HCT116 (cell line): Measurements from ENCODE around the gene CTU1. TPM values are rescaled to one million over a fixed set of nuclear protein-coding genes. Genes with fewer than 3 reads are reported as not detected.

Experiments used
- ATAC-seq: fragments of 200-7000 bp; cut with Tn5 transposase; 2 replicates; pipeline ENCODE4 v1.9.1; 2020; ENCODE audit warnings: mild to moderate bottlenecking, moderate library complexity
- BruUV-seq: library from RNA; stranded (reverse); fragments of 400-500 nt; replicated peaks from 2 replicates; lab custom pipeline; 2021; lab: Mats Ljungman, UMichigan
- CTCF ChIA-PET: fragments of 300-600 bp; sonication (Branson Sonifier 250); formaldehyde crosslinking; loops from one replicate; lab custom pipeline; 2021; ENCODE audit warnings: antibody characterized with exemption; lab: Charles Lee
- POLR2A ChIA-PET: fragments of 300-600, 350-600 bp; sonication (Branson Sonifier 250); formaldehyde crosslinking; loops from one replicate; lab custom pipeline; 2021; ENCODE audit warnings: antibody characterized with exemption; lab: Charles Lee
- RAD21 ChIA-PET, 2 experiments: fragments of 300-600 bp; sonication (Branson Sonifier 250); formaldehyde crosslinking; loops; one replicate each; lab custom pipeline; 2023; ENCODE audit warnings: low total read pairs in 2 of 2; ENCODE audit not compliant: uncharacterized antibody in 2 of 2, unreplicated experiment in 2 of 2, low non-redundant PET in 1 of 2; lab: Charles Lee
- DNase-seq: peaks from one replicate; pipeline ENCODE4 v3.0.0-alpha.2; 2010; ENCODE audit warnings: low read depth, low spot score
- H2AFZ ChIP-seq: fragments of 200-600 bp; shearing (Covaris generic), sonication (generic); 2 replicates; pipeline ENCODE4 v1.6.1; 2017; ENCODE audit warnings: low read depth, mixed run types, mixed read lengths, antibody characterized with exemption, low read length; ENCODE audit not compliant: poor library complexity, severe bottlenecking
- H3K27ac ChIP-seq: 2 replicates; pipeline ENCODE4 v1.5.1; 2012; ENCODE audit warnings: low read depth, low read length
- H3K27me3 ChIP-seq: fragments of 200-600 bp; sonication (generic); 2 replicates; pipeline ENCODE4 v1.6.1; 2016; ENCODE audit warnings: mixed run types, low read length, mixed read lengths; ENCODE audit not compliant: insufficient read depth
- H3K36me3 ChIP-seq, 2 experiments: fragments of 200-500 bp in 1 of 2; fragments of 200-600 bp in 1 of 2; sonication (Bioruptor generic) in 1 of 2; sonication (generic) in 1 of 2; 2 replicates each; pipeline versions ENCODE4 v1.5.1 to v1.6.1; 2014 to 2016; ENCODE audit warnings: low read length in 2 of 2, inconsistent platforms in 1 of 2, mixed read lengths in 1 of 2, mixed run types in 1 of 2; ENCODE audit not compliant: insufficient read depth in 2 of 2, control insufficient read depth in 1 of 2
- H3K4me1 ChIP-seq, 2 experiments: fragments of 200-600 bp in 1 of 2; sonication (generic) in 1 of 2; 2 replicates each; pipeline versions ENCODE4 v1.5.1 to v1.6.1; 2012 to 2017; ENCODE audit warnings: low read length in 2 of 2, inconsistent platforms in 1 of 2, mild to moderate bottlenecking in 1 of 2, mixed read lengths in 1 of 2, mixed run types in 1 of 2, moderate library complexity in 1 of 2; ENCODE audit not compliant: insufficient read depth in 2 of 2, control insufficient read depth in 1 of 2
- H3K4me2 ChIP-seq: fragments of 200-600 bp; sonication (generic); 2 replicates; pipeline ENCODE4 v1.6.1; 2017; ENCODE audit warnings: mixed run types, low read length, mixed read lengths
- H3K4me3 ChIP-seq, 2 experiments: fragments of 200-600 bp in 1 of 2; sonication (generic) in 1 of 2; replicated peaks in 1 of 2; 2 replicates each; pipeline ENCODE4 v1.5.1; 2011 to 2016; ENCODE audit warnings: low read length in 2 of 2, control low read depth in 1 of 2, low read depth in 1 of 2, mild to moderate bottlenecking in 1 of 2, mixed read lengths in 1 of 2, mixed run types in 1 of 2
- H3K79me2 ChIP-seq: fragments of 200-600 bp; sonication (generic); 2 replicates; pipeline ENCODE4 v1.6.1; 2017; ENCODE audit warnings: mild to moderate bottlenecking, mixed run types, low read length, moderate library complexity, mixed read lengths; ENCODE audit not compliant: insufficient read depth
- H3K9ac ChIP-seq: fragments of 200-600 bp; sonication (generic); 2 replicates; pipeline ENCODE4 v1.6.1; 2016; ENCODE audit warnings: low read length, mixed read lengths
- H3K9me2 ChIP-seq: fragments of 200-600 bp; sonication (generic), shearing (Covaris generic); 2 replicates; pipeline ENCODE4 v1.6.1; 2017; ENCODE audit warnings: mixed run types, mild to moderate bottlenecking, moderate library complexity; ENCODE audit not compliant: insufficient read depth
- H3K9me3 ChIP-seq, 2 experiments: fragments of 200-500 bp in 1 of 2; fragments of 200-600 bp in 1 of 2; sonication (Bioruptor generic) in 1 of 2; sonication (generic) in 1 of 2; 2 replicates each; pipeline ENCODE4 v1.6.1; 2014 to 2017; ENCODE audit warnings: low read length in 2 of 2, mixed read lengths in 2 of 2, inconsistent platforms in 1 of 2, low read depth in 1 of 2, mild to moderate bottlenecking in 1 of 2, mixed run types in 1 of 2, moderate library complexity in 1 of 2; ENCODE audit not compliant: control insufficient read depth in 1 of 2, insufficient read depth in 1 of 2
- H4K20me1 ChIP-seq: fragments of 200-600 bp; sonication (generic), shearing (Covaris generic); 2 replicates; pipeline ENCODE4 v1.6.1; 2017; ENCODE audit warnings: mixed run types, mild to moderate bottlenecking, moderate library complexity; ENCODE audit not compliant: insufficient read depth
- CBX3 ChIP-seq: IDR thresholded peaks from 2 replicates; pipeline ENCODE4 v1.6.1; 2012; ENCODE audit warnings: low read depth
- CTCF ChIP-seq, 3 experiments: fragments of 200-600 bp in 1 of 3; sonication (generic) in 1 of 3; IDR thresholded peaks in 2 of 3; conservative IDR thresholded peaks in 1 of 3; 2 replicates each; pipeline ENCODE4 v1.5.1; 2012 to 2017; ENCODE audit warnings: low read depth in 2 of 3, low read length in 2 of 3, antibody characterized with exemption in 1 of 3, borderline replicate concordance in 1 of 3, control low read depth in 1 of 3, mild to moderate bottlenecking in 1 of 3, mixed read lengths in 1 of 3, mixed run types in 1 of 3, moderate library complexity in 1 of 3; ENCODE audit not compliant: insufficient read depth in 1 of 3
- EGR1 ChIP-seq: IDR thresholded peaks from 2 replicates; pipeline ENCODE4 v1.6.1; 2012; ENCODE audit warnings: low read depth
- EZH2 ChIP-seq: fragments of 200-600 bp; sonication (generic); IDR thresholded peaks from 2 replicates; pipeline ENCODE4 v1.6.1; 2017; ENCODE audit warnings: antibody characterized with exemption, mixed run types
- JUND ChIP-seq: IDR thresholded peaks from 2 replicates; pipeline ENCODE4 v1.6.1; 2012
- POLR2A ChIP-seq: IDR thresholded peaks from 2 replicates; pipeline ENCODE4 v1.7.0; 2011; ENCODE audit warnings: borderline replicate concordance; ENCODE audit not compliant: insufficient read depth, insufficient read length; ENCODE audit errors: extremely low read depth
- POLR2AphosphoS5 ChIP-seq: IDR thresholded peaks from 2 replicates; pipeline ENCODE4 v1.6.1; 2011; ENCODE audit warnings: mild to moderate bottlenecking, low read depth, low read length, moderate library complexity
- RAD21 ChIP-seq: IDR thresholded peaks from 2 replicates; pipeline ENCODE4 v1.6.1; 2012; ENCODE audit warnings: low read depth, mild to moderate bottlenecking
- SIN3A ChIP-seq: IDR thresholded peaks from 2 replicates; pipeline ENCODE4 v1.6.1; 2012; ENCODE audit warnings: low read depth
- SP1 ChIP-seq: IDR thresholded peaks from 2 replicates; pipeline ENCODE4 v1.6.1; 2012; ENCODE audit warnings: low read depth
- SRF ChIP-seq: IDR thresholded peaks from 2 replicates; pipeline ENCODE4 v1.6.1; 2012; ENCODE audit warnings: low read depth
- YY1 ChIP-seq: IDR thresholded peaks from 2 replicates; pipeline ENCODE4 v1.6.1; 2011; ENCODE audit warnings: low read length, low read depth, moderate library complexity, mild to moderate bottlenecking; ENCODE audit not compliant: insufficient replicate concordance; ENCODE audit errors: extremely low read depth
- ZBTB33 ChIP-seq: IDR thresholded peaks from 2 replicates; pipeline ENCODE4 v1.6.1; 2011; ENCODE audit warnings: mild to moderate bottlenecking, low read length, moderate library complexity; ENCODE audit not compliant: insufficient replicate concordance; ENCODE audit errors: extremely low read depth
- ZFX ChIP-seq: fragments of 450-650 bp; IDR thresholded peaks from 2 replicates; pipeline ENCODE4 v1.6.1; 2017
- ZNF274 ChIP-seq: fragments of 200-500 bp; sonication (Bioruptor generic); IDR thresholded peaks from 2 replicates; pipeline ENCODE4 v1.6.1; 2014; ENCODE audit warnings: mild to moderate bottlenecking, low read depth, low read length, inconsistent platforms
- intact Hi-C: fragments of 100-400 bp; cut with micrococcal nuclease; formaldehyde crosslinking; loops from 2 replicates; pipeline ENCODE4 v1.10.0; 2022
- total RNA-seq: library from RNA; stranded (reverse); gene quantifications from one replicate; pipeline ENCODE4 v1.2.1, GENCODE V29; 2021; ENCODE audit not compliant: unreplicated experiment

The CTU1 gene
- total RNA-seq, 1 experiment from 2014 or later, result 14.0 TPM

- Histone ChIP-seq H2AFZ (no peak overlapping the region), H3K36me3 (no peaks in the 10 kb centered on the region), H3K4me3 (no peak overlapping the region), H4K20me1 (no peaks in the 10 kb centered on the region), H3K79me2 (no peaks in the 10 kb centered on the region), H3K4me2 (no peak overlapping the region), H3K9me2 (no peaks in the 10 kb centered on the region), H3K9ac (no peak overlapping the region), H3K9me3 (no peaks in the 10 kb centered on the region), H3K27me3 (no peaks in the 10 kb centered on the region), H3K4me1 (peaks cover 0 to 7% of the 10 kb centered on the region in 2 experiments; a peak in 1 of 4 replicates), H3K27ac (no peak overlapping the region)
- ChIA-PET CTCF (interaction anchor here (0.6 to 1.3 kb wide), 3 partner anchors 19 to 500 kb away, joined by 3 to 4 read pairs (median 3); no protein-coding TSS in a partner anchor), RAD21 (no interaction called here), POLR2A (no interaction called here)
- DNase-seq (no peak), ATAC-seq (no peak)
- intact Hi-C loops, result no loop called here
- BruUV-seq, result no TSS peak
- no peak for TF ChIP-seq EGR1
- TF ChIP-seq POLR2A, result no peak
- no peak for TF ChIP-seq SP1
- no peak for TF ChIP-seq RAD21
- TF ChIP-seq SRF, result no peak
- no peak for TF ChIP-seq ZBTB33
- TF ChIP-seq EZH2, result no peak
- no peak for TF ChIP-seq ZFX
- no peak for TF ChIP-seq CBX3
- TF ChIP-seq SIN3A, result no peak
- no peak for TF ChIP-seq CTCF (IDR thresholded peaks at IDR 0.05 in 2 of 3, conservative IDR thresholded peaks at IDR 0.05 in 1 of 3; ENCODE audit: borderline replicate concordance in 1 of 3, insufficient read depth in 1 of 3, low read depth in 2 of 3, low read length in 2 of 3)
- TF ChIP-seq POLR2AphosphoS5, result no peak
- no peak for TF ChIP-seq JUND
- no peak for TF ChIP-seq ZNF274
- TF ChIP-seq YY1, result no peak
These were observed 48.5 kb upstream of the CTU1 start for GRCh38 chr19:51156710-51157109.
